NCI-H446 (cell line): Measurements from ENCODE around the gene CLDN7.

Experiments used
- DNase-seq, 2 experiments: peaks; one replicate each; lab custom pipeline; 2025; lab: John Stamatoyannopoulos, UW

Gene CLDN7

DNA sequence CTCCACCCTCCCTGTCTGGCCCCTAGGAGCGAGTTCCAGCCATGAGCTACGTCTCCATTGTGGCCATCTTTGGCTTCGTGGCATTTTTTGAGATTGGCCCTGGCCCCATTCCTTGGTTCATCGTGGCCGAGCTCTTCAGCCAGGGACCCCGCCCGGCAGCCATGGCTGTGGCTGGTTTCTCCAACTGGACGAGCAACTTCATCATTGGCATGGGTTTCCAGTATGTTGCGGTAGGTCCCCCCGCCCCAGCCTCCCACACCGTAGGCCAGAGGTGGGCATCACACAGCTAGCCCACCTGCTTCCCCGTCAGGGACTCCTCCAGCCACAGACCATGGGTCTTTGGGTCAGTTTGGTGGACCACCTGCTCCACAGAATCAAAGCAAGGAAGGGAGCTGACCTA, 23.4 kb upstream of the CLDN7 start:
- DNase-seq, result no peak

DNA sequence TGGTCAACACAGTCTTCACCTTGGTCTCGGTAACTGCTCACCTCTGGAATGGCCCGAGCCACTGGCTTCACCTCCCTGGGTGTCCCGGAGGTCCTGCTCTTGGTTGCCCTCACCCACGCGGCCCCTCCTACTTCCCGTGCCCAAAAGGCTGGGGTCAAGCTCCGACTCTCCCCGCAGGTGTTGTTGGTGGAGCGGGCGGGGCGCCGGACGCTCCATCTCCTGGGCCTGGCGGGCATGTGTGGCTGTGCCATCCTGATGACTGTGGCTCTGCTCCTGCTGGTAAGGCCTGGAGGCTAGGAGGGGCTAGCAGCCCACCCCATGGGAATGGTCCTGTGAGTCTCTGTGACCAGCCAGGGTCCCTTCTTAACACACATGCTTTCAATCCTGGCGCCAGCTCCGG, 22.6 kb upstream of the CLDN7 start:
- DNase-seq, result no peak

DNA sequence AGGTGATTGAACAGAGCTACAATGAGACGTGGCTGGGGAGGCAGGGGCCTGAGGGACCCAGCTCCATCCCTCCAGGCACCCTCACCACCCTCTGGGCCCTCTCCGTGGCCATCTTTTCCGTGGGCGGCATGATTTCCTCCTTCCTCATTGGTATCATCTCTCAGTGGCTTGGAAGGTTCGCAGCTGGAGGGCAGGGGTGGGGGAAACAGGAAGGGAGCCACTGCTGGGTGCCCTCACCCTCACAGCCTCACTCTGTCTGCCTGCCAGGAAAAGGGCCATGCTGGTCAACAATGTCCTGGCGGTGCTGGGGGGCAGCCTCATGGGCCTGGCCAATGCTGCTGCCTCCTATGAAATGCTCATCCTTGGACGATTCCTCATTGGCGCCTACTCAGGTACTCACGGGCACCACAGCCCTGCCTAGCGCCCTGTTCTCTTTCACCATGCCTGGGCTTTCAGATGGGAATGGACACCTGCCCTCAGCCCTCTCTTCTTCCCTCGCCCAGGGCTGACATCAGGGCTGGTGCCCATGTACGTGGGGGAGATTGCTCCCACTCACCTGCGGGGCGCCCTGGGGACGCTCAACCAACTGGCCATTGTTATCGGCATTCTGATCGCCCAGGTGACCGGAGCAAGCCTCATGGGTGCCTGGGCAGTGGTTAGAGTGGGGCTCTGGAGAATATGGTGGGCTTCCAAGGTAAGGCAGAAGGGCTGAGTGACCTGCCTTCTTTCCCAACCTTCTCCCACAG, 21.4 kb upstream of the CLDN7 start:
- DNase-seq, result no peak

DNA sequence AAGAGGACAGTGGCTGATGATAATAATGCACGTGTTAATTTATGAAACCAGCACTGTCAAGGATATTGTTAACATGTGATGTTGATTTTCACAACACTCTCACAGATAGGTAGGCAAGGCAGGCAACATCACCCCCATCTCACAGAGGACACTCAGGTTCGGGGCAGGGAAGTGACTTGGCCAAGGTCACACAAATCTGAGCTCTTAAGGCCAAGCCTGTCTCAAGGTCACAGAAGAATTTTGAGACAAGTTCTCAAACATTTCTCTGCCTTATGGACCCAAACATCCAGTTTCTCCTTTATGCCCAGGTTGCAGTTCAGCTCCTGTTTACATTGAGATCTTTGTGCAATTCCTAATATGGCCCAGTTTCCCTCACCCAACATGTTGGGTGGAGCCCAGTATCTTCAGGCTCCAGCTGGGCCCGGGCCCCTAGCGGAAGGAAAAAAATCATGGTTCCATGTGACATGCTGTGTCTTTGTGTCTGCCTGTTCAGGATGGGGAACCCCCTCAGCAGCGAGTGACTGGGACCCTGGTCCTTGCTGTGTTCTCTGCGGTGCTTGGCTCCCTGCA, 20.6 kb upstream of the CLDN7 start:
- no peak for DNase-seq

DNA sequence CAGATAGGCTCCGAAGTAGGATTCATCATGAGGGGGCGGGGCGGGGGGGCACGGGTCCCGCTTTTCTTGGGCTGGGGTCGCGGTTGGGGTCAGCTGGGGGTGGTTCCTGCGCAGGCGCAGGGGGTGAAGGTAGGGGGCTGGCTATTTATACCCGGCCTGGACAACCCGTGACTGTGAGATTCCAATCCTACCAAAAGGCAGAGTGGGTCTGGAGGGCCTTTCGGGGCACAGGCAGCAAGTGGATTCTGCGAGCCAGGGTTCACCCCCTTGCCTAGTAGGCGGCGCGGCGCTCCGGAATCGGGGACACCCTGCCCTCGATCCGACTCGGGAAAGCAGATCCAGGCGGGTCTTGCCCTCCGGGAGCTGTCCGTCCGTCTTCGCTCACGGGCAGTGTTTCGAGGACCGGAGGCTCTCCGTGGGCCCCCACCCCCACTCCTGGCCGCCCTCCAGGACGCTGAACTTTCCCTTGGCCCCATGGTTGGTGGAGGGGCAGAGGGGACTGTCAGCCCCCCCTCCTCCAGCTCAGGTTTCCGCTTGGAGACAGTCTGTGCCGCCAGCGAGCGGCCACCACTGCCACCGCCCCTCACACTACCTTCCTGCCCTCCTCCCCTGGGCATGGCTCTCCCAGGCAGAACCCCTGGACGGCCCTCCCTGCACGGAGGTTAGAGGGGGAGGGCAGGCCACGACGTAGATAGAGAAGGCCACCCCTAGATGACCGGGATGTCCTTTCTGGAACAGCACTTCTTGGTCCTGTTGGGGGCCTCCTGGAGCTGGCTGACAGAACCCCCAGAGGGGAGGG, 19.9 kb upstream of the CLDN7 start:
- no peak for DNase-seq

DNA sequence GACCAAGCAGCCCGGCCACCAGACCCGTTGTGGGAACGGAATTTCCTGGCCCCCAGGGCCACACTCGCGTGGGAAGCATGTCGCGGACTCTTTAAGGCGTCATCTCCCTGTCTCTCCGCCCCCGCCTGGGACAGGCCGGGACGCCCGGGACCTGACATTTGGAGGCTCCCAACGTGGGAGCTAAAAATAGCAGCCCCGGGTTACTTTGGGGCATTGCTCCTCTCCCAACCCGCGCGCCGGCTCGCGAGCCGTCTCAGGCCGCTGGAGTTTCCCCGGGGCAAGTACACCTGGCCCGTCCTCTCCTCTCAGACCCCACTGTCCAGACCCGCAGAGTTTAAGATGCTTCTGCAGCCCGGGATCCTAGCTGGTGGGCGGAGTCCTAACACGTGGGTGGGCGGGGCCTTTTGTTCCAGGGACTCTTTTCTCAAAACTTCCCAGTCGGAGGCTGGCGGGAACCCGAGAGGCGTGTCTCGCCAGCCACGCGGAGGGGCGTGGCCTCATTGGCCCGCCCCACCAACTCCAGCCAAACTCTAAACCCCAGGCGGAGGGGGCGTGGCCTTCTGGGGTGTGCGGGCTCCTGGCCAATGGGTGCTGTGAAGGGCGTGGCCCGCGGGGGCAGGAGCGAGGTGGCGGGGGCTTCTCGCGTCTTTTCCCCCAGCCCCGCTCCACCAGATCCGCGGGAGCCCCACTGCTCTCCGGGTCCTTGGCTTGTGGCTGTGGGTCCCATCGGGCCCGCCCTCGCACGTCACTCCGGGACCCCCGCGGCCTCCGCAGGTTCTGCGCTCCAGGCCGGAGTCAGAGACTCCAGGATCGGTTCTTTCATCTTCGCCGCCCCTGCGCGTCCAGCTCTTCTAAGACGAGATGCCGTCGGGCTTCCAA, 19.0 kb upstream of the CLDN7 start, which contains the start of gene SLC2A4:
Gene SLC2A4 (plus strand): TSS at position 645 of the 879 bp plus-strand sequence. CDS start 217 bp downstream, at position 862.
- DNase-seq, result peak; percentile 93 to 98

GRCh38 chr17:7280519-7281073, 18.3 kb upstream of the CLDN7 start:
- peak; percentile 70 to 82 for DNase-seq

DNA sequence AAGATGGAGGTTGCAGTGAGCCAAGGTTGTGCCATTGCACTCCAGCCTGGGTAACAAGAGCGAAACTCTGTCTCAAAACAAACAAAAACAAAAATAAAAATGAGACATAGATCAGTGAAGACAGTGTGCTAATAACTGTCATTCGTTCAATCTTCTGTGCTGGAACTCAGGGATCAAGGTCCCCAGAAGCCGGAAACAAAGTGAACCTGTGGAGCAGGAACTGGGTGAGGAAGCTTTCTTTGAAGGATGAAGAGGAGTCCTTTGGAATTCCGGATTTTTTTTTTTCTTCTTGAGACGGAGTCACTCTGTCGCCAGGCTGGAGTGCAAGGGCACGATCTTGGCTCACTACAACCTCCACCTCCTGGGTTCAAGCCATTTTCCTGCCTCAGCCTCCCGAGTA, 17.2 kb upstream of the CLDN7 start:
- DNase-seq, result no peak

DNA sequence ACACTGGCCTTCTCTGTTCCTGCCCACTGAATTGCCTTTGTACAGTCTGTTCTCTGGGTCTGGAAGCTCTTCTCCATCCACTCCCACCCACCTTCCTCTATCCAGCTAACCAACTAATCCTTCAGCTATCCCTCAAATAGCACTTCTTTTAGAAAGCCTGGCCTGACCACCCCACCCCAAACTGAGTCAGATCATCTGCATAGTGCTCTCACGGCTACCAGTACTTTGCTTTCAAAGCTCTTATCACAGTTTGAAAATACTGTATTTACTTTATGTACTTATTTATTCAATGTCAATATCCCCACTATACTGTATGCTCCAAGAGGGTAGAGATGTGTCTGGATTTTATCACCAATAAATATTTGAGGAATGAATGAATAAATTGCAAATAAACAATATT, 4.5 kb upstream of the CLDN7 start:
- DNase-seq, result no peak

DNA sequence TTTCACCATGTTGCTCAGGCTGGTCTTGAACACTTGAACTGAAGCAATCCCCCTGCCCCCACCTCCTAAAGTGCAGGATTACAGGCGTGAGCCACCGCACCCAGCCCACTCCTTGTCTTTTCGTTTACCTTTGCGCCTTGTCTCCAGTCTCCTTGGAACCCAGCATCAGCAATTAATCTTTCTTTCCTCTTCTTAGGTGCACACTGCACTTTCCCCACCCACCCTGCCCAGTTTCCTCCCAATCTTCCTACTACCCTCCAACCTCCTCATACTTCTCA, 1.5 kb upstream of the CLDN7 start:
- no peak for DNase-seq

- peak in 1 of 2 experiments; percentile 15 for DNase-seq
Measured at GRCh38 chr17:7262935-7263800, 890 bp upstream of the CLDN7 start.

DNA sequence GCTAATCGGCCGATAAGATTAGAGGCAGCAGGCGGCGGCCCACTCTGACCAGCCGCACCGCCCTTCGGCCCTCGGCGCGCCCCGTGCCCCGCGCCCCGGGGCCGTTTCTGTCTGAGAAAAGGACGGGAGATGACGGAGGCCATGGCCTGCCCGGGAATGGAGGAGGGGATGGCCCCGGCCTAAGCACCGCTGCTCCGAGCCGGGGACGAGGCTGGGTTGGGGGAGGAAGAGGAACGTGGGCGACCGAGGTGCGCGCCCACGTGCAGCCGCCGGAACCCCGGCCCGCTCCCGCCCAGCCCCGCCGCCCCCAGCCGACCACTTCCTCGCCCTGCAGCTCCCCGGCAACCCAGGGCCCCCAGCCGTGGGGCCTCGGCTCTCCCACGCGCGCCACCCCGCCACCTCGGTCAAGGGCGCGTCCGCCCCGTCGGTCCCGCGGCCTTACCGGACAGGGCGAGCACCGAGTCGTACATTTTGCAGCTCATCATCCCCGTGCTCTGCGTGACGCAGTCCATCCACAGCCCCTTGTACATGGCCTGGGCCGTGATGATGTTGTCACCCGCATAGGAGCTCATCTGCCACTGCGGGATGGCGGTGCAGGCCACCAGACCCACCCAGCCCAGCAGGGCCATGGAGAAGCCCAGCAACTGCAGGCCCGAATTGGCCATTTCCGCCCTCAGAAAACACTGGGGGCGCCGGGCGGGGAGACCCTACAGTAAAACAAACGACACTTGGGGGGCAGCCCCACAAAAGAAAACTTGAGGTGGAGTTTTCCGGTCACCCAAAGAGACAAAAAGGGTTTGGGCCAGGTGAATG, 693 bp downstream of the CLDN7 start:
- no peak for DNase-seq

DNA sequence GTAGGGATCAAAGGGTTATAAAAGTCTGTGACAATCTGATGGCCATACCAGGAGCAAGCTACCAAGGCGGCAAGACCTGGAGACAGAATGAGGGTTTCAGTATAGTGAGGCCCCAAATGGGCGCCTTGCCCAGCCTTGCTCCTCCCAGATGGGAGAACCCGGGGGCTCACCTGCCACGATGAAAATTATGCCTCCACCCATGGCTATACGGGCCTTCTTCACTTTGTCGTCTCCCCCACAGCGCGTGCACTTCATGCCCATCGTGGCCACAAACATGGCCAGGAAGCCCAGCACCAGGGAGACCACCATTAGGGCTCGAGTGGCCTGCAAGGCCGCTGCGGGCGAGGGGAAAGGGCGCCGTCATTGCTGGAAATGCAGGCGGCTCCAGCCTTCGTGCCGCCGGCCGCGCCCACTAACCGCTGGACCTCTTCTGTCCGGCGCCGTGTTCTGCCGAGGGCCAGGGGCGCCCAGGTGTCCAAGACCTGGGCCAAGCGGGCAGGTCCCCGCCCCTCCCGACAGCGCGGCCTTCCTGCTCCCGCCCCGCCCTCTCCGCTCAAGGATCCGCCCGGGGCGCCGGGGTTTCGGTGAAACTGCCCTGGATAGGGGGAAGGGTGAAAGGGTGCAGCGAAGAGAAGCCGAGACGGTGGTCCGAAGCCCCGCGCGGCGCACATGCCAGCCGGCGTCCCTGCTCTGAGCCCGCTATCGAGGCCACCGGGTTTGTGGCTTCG, 1.5 kb downstream of the CLDN7 start:
- no peak for DNase-seq

GRCh38 chr17:7260151-7260550, 2.1 kb downstream of the CLDN7 start:
- DNase-seq, result no peak

DNA sequence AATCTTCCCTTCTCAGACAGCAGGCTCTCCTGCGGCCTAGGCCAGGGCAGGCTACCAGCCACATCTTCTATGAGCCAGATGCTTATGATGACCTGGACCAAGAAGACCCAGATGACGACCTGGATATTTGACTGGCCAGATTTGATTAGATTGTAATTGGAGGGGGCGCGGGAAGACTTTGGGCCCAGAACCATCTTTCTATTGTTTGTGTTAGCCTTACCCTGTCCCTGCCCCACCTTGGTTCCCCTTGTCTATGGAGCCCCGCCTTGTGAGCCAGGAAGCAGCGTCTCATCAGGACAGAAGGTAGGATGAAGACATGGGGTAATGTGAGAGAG, 2.8 kb downstream of the CLDN7 start:
- no peak for DNase-seq

DNA sequence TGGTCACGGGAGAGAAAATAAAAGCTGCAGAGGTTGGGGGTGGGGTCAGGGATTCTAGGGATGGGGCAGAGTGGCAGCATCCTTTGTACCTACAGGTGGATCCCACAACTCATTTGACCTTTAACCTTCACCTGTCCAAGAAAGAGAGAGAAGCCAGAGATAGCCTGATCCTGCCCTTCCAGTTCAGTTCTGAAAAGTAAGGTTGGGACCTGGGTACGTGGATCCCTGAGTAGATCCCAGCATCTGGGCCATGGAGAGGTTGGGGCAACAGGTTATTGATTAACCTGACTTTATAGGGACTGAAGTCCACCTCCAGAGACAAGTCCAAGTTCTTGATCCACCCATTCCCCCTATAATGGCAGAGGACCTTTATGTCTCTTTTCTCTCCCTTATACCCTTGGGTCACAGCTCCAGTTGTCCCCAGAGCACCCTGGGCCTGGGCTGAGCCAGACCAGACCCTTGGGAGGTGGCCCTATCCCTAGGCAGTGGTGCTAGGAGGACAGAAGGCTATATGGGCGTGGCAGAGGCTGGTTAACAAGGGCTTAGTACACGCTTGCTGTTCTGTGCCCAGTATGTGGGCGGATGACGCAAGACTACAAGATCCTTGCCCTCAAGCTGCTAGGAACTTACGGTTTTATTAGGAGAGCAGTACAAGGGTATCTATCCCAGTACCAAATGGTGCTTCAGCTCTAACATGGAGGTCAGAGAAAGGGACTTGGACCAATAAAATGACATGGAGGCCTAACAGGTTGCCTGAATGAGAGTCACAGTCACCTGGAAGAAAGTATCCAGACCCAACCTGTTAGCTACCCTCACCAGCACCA, 3.3 kb downstream of the CLDN7 start:
- no peak for DNase-seq

- no peak for DNase-seq
Measured at GRCh38 chr17:7256766-7257456, 5.4 kb downstream of the CLDN7 start.

GRCh38 chr17:7254511-7254910, 7.8 kb downstream of the CLDN7 start:
- no peak for DNase-seq
